IPS-18c (cell line): Measurements from ENCODE around the gene CHEK2.
"Not testable (repeated sequence)": the region's sequence is repeated elsewhere in the genome, so short reads cannot be mapped to it uniquely, and the experiment has no call there.

Experiments used
- H3K4me3 ChIP-seq: 2 replicates; pipeline ENCODE4 v1.7.0; 2013; ENCODE audit warnings: low read depth, mild to moderate bottlenecking, low read length, moderate library complexity; ENCODE audit not compliant: insufficient read depth
- H3K9me3 ChIP-seq: one replicate; pipeline ENCODE4 v1.6.1; 2013; ENCODE audit warnings: mild to moderate bottlenecking, low read length, moderate library complexity; ENCODE audit not compliant: control insufficient read depth, insufficient read depth

Gene CHEK2

DNA sequence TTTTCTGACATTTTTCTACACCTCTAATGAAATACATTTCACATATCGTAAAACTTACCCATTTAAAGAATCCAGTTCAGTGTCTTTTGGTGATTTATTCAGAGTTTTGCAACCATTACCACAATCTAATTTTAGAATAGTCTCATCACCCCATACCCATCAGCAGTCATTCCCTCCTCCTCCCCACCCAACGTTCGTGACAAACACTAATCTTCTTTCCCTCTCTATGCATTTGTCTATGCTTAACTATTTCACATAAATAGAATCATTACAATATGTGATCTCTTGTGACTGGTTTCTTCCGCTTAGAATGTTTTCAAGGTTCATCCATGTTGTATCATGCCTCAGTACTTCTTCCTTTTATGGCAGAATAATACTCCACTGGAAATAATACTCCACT, 71.5 kb downstream of the CHEK2 start:
- Histone ChIP-seq H3K4me3 (no peak overlapping the region), H3K9me3 (no peaks in the 10 kb centered on the region)

DNA sequence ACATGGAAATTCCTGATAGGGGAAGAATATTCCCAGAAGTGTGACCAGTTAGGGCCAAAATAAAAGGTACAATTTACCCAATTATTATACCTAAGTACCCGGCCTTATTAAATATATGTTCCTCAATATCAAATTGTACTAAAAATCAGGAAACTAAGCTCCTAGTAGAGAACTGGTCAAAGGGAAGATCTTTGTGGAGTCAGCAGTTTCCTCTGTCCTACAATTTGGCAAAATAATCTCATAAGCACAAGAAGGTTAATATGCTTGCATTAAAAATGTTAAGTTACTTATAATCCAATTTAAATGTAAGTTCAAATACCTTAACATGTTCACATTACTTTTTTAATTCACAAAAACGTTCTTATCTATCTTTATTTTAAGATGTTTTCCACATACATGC, 72.2 kb downstream of the CHEK2 start:
- Histone ChIP-seq H3K9me3 (no peaks in the 10 kb centered on the region), H3K4me3 (no peak overlapping the region)

DNA sequence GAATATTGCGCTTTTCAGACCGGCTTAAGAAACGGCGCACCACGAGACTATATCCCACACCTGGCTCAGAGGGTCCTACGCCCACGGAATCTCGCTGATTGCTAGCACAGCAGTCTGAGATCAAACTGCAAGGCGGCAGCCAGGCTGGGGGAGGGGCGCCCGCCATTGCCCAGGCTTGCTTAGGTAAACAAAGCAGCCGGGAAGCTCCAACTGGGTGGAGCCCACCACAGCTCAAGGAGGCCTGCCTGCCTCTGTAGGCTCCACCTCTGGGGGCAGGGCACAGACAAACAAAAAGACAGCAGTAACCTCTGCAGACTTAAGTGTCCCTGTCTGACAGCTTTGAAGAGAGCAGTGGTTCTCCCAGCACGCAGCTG, 78.1 kb downstream of the CHEK2 start:
- H3K4me3 ChIP-seq, H3K9me3 ChIP-seq: not testable (repeated sequence)

DNA sequence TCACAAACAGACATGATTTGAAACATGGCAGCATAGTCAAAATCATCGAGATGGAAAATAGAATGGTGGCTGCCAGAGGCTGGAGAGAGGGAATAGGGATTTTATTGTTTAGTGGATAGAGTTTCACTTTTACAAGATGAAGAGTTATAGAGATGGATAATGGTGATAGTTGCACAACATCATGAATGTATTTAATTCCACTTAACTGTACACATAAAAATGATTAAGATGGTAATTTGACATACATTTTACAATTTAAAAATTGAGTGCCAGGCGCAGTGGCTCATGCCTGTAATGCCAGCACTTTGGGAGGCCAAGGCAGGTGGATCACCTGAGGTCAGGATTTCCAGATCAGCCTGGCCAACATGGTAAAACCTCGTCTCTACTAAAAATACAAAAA, 83.2 kb downstream of the CHEK2 start:
- Histone ChIP-seq H3K4me3 (no peak overlapping the region), H3K9me3 (peaks cover 2% of the 10 kb centered on the region)

DNA sequence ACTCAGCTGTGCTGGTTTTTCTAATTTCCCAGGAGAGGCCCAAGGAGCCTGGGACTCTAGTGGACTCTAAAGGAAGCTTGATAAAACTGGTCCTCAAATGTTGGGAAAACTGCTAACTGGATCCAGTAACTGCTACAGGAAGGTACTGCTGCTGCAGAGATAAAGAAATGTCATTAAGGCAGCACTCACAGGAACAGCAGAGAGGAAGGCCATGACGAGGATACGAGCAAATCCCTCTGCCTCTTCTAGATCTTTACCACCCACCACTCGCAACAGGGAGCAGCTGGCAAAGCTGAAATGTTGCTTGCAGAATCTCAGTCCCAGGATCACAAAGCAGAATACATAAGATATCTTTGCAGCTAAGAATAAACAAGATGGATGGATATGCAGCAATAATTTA, 85.4 kb downstream of the CHEK2 start:
- Histone ChIP-seq H3K4me3 (no peak overlapping the region), H3K9me3 (no peaks in the 10 kb centered on the region)

DNA sequence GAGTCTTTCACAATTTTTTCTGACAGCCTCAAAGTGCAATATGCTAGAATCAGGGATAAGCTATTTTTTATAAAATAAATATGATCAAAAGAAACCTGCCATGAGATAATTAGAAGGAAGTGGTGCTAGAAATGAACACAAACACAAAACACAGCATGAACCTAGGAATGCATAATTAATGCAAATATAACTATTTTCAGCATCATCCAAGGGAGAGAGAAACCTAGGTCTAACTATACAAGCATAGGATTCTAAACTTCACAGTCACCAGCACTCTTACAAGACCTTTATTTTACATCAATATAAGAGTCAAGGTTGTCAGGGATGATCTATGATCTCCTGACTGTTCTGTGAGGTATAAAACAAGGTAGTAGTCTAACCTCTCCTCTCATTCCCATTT, 91.2 kb downstream of the CHEK2 start:
- no peaks in the 10 kb centered on the region for H3K9me3 ChIP-seq

DNA sequence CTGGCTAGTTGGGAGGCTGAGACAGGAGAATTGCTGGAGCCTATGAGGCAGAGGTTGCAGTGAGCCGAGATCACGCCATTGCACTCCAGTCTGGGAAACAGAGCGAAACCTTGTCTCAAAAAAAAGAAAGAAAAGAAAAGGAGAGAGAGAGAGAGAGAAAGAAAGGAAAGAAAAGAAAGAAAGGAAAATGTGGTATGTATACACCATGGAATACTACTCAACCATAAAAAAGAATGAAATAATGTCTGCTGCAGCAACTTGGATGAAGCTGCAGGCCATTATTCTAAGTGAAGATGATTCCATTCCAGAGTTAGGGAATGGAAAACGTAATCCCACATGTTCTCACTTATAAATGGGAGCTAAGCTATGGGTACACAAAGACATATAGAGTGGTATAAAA, 92.8 kb downstream of the CHEK2 start:
- no peak overlapping the region for H3K4me3 ChIP-seq
- no peaks in the 10 kb centered on the region for H3K9me3 ChIP-seq

More for the DNA sequence above, 91.2 kb downstream of the CHEK2 start:
- no peak overlapping the region for H3K4me3 ChIP-seq

DNA sequence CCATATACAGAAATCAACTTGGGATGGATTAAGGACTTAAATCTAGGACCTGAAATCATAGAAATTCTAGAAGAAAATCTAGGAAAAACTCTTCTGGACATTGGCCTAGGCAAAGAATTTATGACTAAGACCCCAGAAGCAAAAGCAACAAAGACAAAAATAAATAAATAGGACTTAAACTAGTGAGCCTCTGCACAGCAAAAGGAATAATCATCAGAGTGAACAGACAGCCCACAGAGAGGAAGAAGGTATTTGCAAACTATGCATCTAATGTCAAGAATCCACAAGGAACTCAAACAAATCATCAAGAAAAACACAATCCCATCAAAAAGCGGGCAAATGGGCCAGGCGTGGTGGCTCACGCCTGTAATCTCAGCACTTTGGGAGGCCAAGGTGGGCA, 94.4 kb downstream of the CHEK2 start:
- Histone ChIP-seq H3K9me3 (no peaks in the 10 kb centered on the region), H3K4me3 (no peak overlapping the region)

DNA sequence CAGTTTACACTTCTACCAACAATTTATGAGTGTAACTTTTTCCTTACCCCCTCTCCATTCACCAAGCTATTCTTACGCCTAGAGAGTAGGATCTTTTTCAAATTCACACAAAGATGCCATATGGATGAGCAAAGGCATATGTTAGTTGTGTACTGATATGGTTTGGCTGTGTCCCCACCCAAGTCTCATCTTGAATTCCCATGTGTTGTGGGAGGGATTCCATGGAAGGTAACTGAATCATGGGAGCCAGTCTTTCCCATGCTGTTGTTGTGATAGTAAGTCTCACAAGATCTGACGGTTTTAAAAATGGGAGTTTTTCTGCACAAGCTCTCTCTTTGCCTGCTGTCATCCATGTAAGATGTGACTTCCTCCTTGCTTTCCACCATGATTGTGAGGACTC, 102.3 kb downstream of the CHEK2 start:
- no peak overlapping the region for H3K4me3 ChIP-seq
- no peaks in the 10 kb centered on the region for H3K9me3 ChIP-seq
